HL-60/S4 treated with retinoic acid at 250 ng/mL for 4 days and 3 days (cell line): Measurements from ENCODE around the gene HSPD1.

ENCODE experiments used
- in situ Hi-C: fragments of 300-500 bp; cut with MboI; formaldehyde crosslinking; loops from 2 replicates; pipeline ENCODE4 v1.7.0; 2022; ENCODE audit warnings: low sequenced_read_pairs

The HSPD1 gene

GRCh38 chr2:197499594-197500502, at the start of gene HSPD1, which contains the start of gene HSPE1:
HSPD1 (minus strand) TSS chr2:197499840; CDS start chr2:197498848, 992 bp downstream.
HSPE1 (plus strand) TSS chr2:197500379; CDS start chr2:197500437, 58 bp downstream.
- in situ Hi-C loops: no loop called here

- in situ Hi-C loops: no loop called here
Measured at GRCh38 chr2:197548582-197548981, 48.9 kb upstream of the HSPD1 start.

GRCh38 chr2:197547163-197547900, 47.7 kb upstream of the HSPD1 start:
- in situ Hi-C loops: no loop called here

GRCh38 chr2:197543206-197543605, 43.6 kb upstream of the HSPD1 start:
- in situ Hi-C loops: no loop called here

GRCh38 chr2:197539734-197540133, 40.1 kb upstream of the HSPD1 start:
- in situ Hi-C loops: no loop called here

GRCh38 chr2:197538412-197538811, 38.8 kb upstream of the HSPD1 start:
- in situ Hi-C loops: no loop called here

GRCh38 chr2:197517150-197517549, 17.5 kb upstream of the HSPD1 start:
- in situ Hi-C loops: no loop called here

GRCh38 chr2:197516393-197516761, 16.7 kb upstream of the HSPD1 start:
- in situ Hi-C loops: no loop called here

- in situ Hi-C loops: no loop called here
Measured at GRCh38 chr2:197515739-197516392, 16.2 kb upstream of the HSPD1 start, which contains the start of gene MOB4. MOB4 (plus strand) TSS chr2:197516066; CDS start chr2:197516087, 21 bp downstream.

GRCh38 chr2:197515315-197515738, 15.7 kb upstream of the HSPD1 start:
- in situ Hi-C loops: no loop called here

- in situ Hi-C loops: no loop called here
Measured at GRCh38 chr2:197514754-197515153, 15.1 kb upstream of the HSPD1 start.

GRCh38 chr2:197513915-197514314, 14.3 kb upstream of the HSPD1 start:
- in situ Hi-C loops: no loop called here

- in situ Hi-C loops: no loop called here
Measured at GRCh38 chr2:197506658-197507057, 7.0 kb upstream of the HSPD1 start.

- in situ Hi-C loops: no loop called here
Measured at GRCh38 chr2:197504512-197504911, 4.9 kb upstream of the HSPD1 start.

- in situ Hi-C loops: no loop called here
Measured at GRCh38 chr2:197504000-197504399, 4.4 kb upstream of the HSPD1 start.

GRCh38 chr2:197502685-197503084, 3.0 kb upstream of the HSPD1 start:
- in situ Hi-C loops: no loop called here

- in situ Hi-C loops: no loop called here
Measured at GRCh38 chr2:197502201-197502600, 2.6 kb upstream of the HSPD1 start.

- in situ Hi-C loops: no loop called here
Measured at GRCh38 chr2:197500503-197501131, 977 bp upstream of the HSPD1 start.

GRCh38 chr2:197498937-197499593, 575 bp downstream of the HSPD1 start:
- in situ Hi-C loops: no loop called here

GRCh38 chr2:197498235-197498936, 1.3 kb downstream of the HSPD1 start:
- in situ Hi-C loops: no loop called here
